Measurements from ENCODE around the gene NCBP1.
"Not testable (repeated sequence)": the region's sequence is repeated elsewhere in the genome, so short reads cannot be mapped to it uniquely, and the experiment has no call there.

- TF ChIP-seq CTCF (IDR thresholded peaks at IDR 0.05; ENCODE audit: insufficient read depth, low read length); POLR2AphosphoS5 (IDR thresholded peaks at IDR 0.05; ENCODE audit: low read depth); GABPA (IDR thresholded peaks at IDR 0.05; ENCODE audit: low read depth): not testable (repeated sequence)
- TF ChIP-seq, protein P1, sequence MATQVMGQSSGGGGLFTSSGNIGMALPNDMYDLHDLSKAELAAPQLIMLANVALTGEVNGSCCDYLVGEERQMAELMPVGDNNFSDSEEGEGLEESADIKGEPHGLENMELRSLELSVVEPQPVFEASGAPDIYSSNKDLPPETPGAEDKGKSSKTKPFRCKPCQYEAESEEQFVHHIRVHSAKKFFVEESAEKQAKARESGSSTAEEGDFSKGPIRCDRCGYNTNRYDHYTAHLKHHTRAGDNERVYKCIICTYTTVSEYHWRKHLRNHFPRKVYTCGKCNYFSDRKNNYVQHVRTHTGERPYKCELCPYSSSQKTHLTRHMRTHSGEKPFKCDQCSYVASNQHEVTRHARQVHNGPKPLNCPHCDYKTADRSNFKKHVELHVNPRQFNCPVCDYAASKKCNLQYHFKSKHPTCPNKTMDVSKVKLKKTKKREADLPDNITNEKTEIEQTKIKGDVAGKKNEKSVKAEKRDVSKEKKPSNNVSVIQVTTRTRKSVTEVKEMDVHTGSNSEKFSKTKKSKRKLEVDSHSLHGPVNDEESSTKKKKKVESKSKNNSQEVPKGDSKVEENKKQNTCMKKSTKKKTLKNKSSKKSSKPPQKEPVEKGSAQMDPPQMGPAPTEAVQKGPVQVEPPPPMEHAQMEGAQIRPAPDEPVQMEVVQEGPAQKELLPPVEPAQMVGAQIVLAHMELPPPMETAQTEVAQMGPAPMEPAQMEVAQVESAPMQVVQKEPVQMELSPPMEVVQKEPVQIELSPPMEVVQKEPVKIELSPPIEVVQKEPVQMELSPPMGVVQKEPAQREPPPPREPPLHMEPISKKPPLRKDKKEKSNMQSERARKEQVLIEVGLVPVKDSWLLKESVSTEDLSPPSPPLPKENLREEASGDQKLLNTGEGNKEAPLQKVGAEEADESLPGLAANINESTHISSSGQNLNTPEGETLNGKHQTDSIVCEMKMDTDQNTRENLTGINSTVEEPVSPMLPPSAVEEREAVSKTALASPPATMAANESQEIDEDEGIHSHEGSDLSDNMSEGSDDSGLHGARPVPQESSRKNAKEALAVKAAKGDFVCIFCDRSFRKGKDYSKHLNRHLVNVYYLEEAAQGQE (IDR thresholded peaks at IDR 0.05; ENCODE audit: insufficient replicate concordance, low read depth): not testable (repeated sequence)
Measured at GRCh38 chr9:97699281-97699680, 65.7 kb downstream of the NCBP1 start.
